ENCODE measurements around the gene ABCG1.

Gene ABCG1

GRCh38 chr21:42250422-42251403, 31.8 kb downstream of the ABCG1 start:
- DNase-seq (ENCODE audit: extremely low read depth in 1 of 2, low read depth in 1 of 2): no peak

- DNase-seq (ENCODE audit: extremely low read depth in 1 of 2, low read depth in 1 of 2): no peak
These were observed 32.8 kb downstream of the ABCG1 start for GRCh38 chr21:42251654-42252324.

- no peak for DNase-seq (ENCODE audit: extremely low read depth in 1 of 2, low read depth in 1 of 2)
These were observed 33.4 kb downstream of the ABCG1 start for GRCh38 chr21:42252325-42252654.

GRCh38 chr21:42252778-42253340, 33.9 kb downstream of the ABCG1 start:
- DNase-seq (ENCODE audit: extremely low read depth in 1 of 2, low read depth in 1 of 2): no peak

GRCh38 chr21:42253466-42253865, 34.5 kb downstream of the ABCG1 start:
- no peak for DNase-seq (ENCODE audit: extremely low read depth in 1 of 2, low read depth in 1 of 2)

GRCh38 chr21:42254083-42254482, 35.1 kb downstream of the ABCG1 start:
- no peak for DNase-seq (ENCODE audit: extremely low read depth in 1 of 2, low read depth in 1 of 2)

GRCh38 chr21:42254651-42255601, 36.0 kb downstream of the ABCG1 start:
- DNase-seq (ENCODE audit: extremely low read depth in 1 of 2, low read depth in 1 of 2): no peak

- DNase-seq (ENCODE audit: extremely low read depth in 1 of 2, low read depth in 1 of 2): no peak
These were observed 36.9 kb downstream of the ABCG1 start for GRCh38 chr21:42255825-42256224.

GRCh38 chr21:42256316-42256715, 37.4 kb downstream of the ABCG1 start:
- no peak for DNase-seq (ENCODE audit: extremely low read depth in 1 of 2, low read depth in 1 of 2)

- DNase-seq (ENCODE audit: extremely low read depth in 1 of 2, low read depth in 1 of 2): no peak
These were observed 38.3 kb downstream of the ABCG1 start for GRCh38 chr21:42257091-42257765.

GRCh38 chr21:42258150-42258884, 39.4 kb downstream of the ABCG1 start:
- peak; percentile 62 to 71 for DNase-seq (ENCODE audit: extremely low read depth in 1 of 2, low read depth in 1 of 2)

GRCh38 chr21:42258885-42259407, 40.0 kb downstream of the ABCG1 start:
- DNase-seq (ENCODE audit: extremely low read depth in 1 of 2, low read depth in 1 of 2): no peak

- DNase-seq (ENCODE audit: extremely low read depth in 1 of 2, low read depth in 1 of 2): no peak
These were observed 41.2 kb downstream of the ABCG1 start for GRCh38 chr21:42260121-42260520.

GRCh38 chr21:42261829-42262200, 42.9 kb downstream of the ABCG1 start:
- no peak for DNase-seq (ENCODE audit: extremely low read depth in 1 of 2, low read depth in 1 of 2)

GRCh38 chr21:42262831-42263231, 43.9 kb downstream of the ABCG1 start:
- DNase-seq (ENCODE audit: extremely low read depth in 1 of 2, low read depth in 1 of 2): no peak

GRCh38 chr21:42263591-42264131, 44.7 kb downstream of the ABCG1 start:
- DNase-seq (ENCODE audit: extremely low read depth in 1 of 2, low read depth in 1 of 2): no peak

GRCh38 chr21:42264245-42265195, 45.6 kb downstream of the ABCG1 start:
- DNase-seq (ENCODE audit: extremely low read depth in 1 of 2, low read depth in 1 of 2): no peak

Measured in activated CD8-positive, alpha-beta memory T cell treated with anti-CD3 and anti-CD28 coated beads for 1 hour (primary cell).